ENCODE results near the gene CLNS1A. TPM values are rescaled to one million over a fixed set of nuclear protein-coding genes. Genes with fewer than 3 reads are reported as not detected.
A peak's percentile ranks its signal among the peaks of the same experiment; 100 is the strongest.

Gene CLNS1A
- total and polyA plus RNA-seq, 9 of the 15 experiments (the other 6 are each of a cell fraction or from before 2014, with no cell fraction given), result 146 to 472 (median 345) TPM

DNA sequence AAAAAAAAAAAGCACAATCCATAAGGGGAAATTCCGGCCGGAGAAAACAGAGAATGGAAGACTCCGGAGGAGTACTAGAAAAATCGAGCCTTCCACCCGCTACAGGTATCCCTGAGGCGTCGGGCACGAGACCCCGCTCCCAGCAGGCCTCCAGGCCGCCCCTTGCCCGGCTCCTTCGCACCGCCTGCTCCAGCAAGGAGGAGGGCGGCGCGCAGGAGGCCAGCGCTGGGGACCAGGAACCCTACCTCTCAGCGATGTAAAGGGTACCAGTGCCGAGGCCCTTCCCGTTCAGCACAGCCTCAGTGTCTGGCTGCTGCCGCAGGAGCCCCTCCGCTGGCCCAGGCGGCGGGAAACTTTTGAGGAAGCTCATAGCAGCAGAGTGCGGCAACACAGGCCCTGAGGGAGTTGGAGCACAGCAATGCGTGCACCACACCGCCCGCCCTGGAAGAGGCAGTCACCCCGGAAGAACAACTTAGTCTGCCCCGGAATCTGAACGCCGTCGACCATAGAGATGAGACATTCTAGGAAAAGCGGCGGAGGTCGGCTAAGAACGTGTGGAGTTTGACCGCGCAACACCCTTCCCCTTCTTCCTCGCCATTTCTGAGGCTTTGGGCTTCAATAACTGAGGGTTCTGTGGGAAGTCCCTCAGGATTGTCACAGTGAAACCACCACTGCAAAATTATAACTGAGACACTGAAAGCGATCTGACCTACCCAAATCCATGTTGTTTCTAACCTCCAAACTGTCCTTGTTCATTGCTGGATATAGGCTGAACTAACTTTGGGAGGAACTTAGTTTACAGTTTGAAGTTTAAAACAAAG lies at the start of gene CLNS1A (continued):
- TF ChIP-seq, protein P1, sequence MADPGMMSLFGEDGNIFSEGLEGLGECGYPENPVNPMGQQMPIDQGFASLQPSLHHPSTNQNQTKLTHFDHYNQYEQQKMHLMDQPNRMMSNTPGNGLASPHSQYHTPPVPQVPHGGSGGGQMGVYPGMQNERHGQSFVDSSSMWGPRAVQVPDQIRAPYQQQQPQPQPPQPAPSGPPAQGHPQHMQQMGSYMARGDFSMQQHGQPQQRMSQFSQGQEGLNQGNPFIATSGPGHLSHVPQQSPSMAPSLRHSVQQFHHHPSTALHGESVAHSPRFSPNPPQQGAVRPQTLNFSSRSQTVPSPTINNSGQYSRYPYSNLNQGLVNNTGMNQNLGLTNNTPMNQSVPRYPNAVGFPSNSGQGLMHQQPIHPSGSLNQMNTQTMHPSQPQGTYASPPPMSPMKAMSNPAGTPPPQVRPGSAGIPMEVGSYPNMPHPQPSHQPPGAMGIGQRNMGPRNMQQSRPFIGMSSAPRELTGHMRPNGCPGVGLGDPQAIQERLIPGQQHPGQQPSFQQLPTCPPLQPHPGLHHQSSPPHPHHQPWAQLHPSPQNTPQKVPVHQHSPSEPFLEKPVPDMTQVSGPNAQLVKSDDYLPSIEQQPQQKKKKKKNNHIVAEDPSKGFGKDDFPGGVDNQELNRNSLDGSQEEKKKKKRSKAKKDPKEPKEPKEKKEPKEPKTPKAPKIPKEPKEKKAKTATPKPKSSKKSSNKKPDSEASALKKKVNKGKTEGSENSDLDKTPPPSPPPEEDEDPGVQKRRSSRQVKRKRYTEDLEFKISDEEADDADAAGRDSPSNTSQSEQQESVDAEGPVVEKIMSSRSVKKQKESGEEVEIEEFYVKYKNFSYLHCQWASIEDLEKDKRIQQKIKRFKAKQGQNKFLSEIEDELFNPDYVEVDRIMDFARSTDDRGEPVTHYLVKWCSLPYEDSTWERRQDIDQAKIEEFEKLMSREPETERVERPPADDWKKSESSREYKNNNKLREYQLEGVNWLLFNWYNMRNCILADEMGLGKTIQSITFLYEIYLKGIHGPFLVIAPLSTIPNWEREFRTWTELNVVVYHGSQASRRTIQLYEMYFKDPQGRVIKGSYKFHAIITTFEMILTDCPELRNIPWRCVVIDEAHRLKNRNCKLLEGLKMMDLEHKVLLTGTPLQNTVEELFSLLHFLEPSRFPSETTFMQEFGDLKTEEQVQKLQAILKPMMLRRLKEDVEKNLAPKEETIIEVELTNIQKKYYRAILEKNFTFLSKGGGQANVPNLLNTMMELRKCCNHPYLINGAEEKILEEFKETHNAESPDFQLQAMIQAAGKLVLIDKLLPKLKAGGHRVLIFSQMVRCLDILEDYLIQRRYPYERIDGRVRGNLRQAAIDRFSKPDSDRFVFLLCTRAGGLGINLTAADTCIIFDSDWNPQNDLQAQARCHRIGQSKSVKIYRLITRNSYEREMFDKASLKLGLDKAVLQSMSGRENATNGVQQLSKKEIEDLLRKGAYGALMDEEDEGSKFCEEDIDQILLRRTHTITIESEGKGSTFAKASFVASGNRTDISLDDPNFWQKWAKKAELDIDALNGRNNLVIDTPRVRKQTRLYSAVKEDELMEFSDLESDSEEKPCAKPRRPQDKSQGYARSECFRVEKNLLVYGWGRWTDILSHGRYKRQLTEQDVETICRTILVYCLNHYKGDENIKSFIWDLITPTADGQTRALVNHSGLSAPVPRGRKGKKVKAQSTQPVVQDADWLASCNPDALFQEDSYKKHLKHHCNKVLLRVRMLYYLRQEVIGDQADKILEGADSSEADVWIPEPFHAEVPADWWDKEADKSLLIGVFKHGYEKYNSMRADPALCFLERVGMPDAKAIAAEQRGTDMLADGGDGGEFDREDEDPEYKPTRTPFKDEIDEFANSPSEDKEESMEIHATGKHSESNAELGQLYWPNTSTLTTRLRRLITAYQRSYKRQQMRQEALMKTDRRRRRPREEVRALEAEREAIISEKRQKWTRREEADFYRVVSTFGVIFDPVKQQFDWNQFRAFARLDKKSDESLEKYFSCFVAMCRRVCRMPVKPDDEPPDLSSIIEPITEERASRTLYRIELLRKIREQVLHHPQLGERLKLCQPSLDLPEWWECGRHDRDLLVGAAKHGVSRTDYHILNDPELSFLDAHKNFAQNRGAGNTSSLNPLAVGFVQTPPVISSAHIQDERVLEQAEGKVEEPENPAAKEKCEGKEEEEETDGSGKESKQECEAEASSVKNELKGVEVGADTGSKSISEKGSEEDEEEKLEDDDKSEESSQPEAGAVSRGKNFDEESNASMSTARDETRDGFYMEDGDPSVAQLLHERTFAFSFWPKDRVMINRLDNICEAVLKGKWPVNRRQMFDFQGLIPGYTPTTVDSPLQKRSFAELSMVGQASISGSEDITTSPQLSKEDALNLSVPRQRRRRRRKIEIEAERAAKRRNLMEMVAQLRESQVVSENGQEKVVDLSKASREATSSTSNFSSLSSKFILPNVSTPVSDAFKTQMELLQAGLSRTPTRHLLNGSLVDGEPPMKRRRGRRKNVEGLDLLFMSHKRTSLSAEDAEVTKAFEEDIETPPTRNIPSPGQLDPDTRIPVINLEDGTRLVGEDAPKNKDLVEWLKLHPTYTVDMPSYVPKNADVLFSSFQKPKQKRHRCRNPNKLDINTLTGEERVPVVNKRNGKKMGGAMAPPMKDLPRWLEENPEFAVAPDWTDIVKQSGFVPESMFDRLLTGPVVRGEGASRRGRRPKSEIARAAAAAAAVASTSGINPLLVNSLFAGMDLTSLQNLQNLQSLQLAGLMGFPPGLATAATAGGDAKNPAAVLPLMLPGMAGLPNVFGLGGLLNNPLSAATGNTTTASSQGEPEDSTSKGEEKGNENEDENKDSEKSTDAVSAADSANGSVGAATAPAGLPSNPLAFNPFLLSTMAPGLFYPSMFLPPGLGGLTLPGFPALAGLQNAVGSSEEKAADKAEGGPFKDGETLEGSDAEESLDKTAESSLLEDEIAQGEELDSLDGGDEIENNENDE (IDR thresholded peaks at IDR 0.05; ENCODE audit: low read depth, low read length), result no peak
- TF ChIP-seq PHB (CRISPR knock-in tag; IDR thresholded peaks at IDR 0.05) (peak; percentile 88; the same call in 1 of the 2 replicates), ZNF184 (CRISPR knock-in tag; IDR thresholded peaks at IDR 0.05) (no peak), ZNF778 (CRISPR knock-in tag; IDR thresholded peaks at IDR 0.05) (no peak), POLR2G (IDR thresholded peaks at IDR 0.05; ENCODE audit: low read depth, low read length) (peak; percentile 97), KDM5B (IDR thresholded peaks at IDR 0.05; ENCODE audit: insufficient replicate concordance, low read depth, low read length) (peak; percentile 80), LARP7 (IDR thresholded peaks at IDR 0.05) (0 out of 2 replicates have a peak, but pooled peaks have one; percentile 25), C11orf30 (IDR thresholded peaks at IDR 0.05; ENCODE audit: low read depth) (peak; percentile 82), NFXL1 (CRISPR knock-in tag; IDR thresholded peaks at IDR 0.05) (no peak), SMARCB1 (IDR thresholded peaks at IDR 0.05; ENCODE audit: insufficient read length, low read depth) (no peak), KAT2B (IDR thresholded peaks at IDR 0.05; ENCODE audit: low read depth, low read length) (no peak), NCOA2 (IDR thresholded peaks at IDR 0.05; ENCODE audit: partially characterized antibody in 2 of 2) (no peak), FOXM1 (IDR thresholded peaks at IDR 0.05; ENCODE audit: low read depth) (no peak), FOXM1 (CRISPR knock-in tag; IDR thresholded peaks at IDR 0.05; ENCODE audit: low read depth) (no peak), POLR2AphosphoS5 (IDR thresholded peaks at IDR 0.05; ENCODE audit: control insufficient read depth, insufficient read depth, low read depth, low read length) (peak; percentile 93), RBM34 (IDR thresholded peaks at IDR 0.05; ENCODE audit: borderline replicate concordance, insufficient read depth, low read length) (no peak)
- TF ChIP-seq, protein P2, sequence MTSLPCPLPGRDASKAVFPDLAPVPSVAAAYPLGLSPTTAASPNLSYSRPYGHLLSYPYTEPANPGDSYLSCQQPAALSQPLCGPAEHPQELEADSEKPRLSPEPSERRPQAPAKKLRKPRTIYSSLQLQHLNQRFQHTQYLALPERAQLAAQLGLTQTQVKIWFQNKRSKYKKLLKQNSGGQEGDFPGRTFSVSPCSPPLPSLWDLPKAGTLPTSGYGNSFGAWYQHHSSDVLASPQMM (CRISPR knock-in tag; IDR thresholded peaks at IDR 0.05), result no peak

All from K562 (cell line).